Stimulated activated CD4-positive, alpha-beta T cell treated with anti-CD3 and anti-CD28 coated beads, Interleukin-1b, Interleukin-23, amount 100 ng/mL, for 24 hours (primary cell): ENCODE measurements around the gene PTPRJ.

Experiments used
- DNase-seq, 4 experiments: peaks; one replicate each; pipeline ENCODE4 v3.0.0-alpha.2; 2020; ENCODE audit warnings: low read depth in 4 of 4, low spot score in 1 of 4

Gene PTPRJ

GRCh38 chr11:48062649-48063048 lies 82.3 kb downstream of the PTPRJ start:
- no peak for DNase-seq

- no peak for DNase-seq
These were observed 83.1 kb downstream of the PTPRJ start for GRCh38 chr11:48063424-48063978.

GRCh38 chr11:48064306-48064705 lies 83.9 kb downstream of the PTPRJ start:
- no peak for DNase-seq

- no peak for DNase-seq
These were observed 86.8 kb downstream of the PTPRJ start for GRCh38 chr11:48066881-48067800.

GRCh38 chr11:48073031-48073861 lies 92.9 kb downstream of the PTPRJ start:
- DNase-seq, result no peak

- no peak for DNase-seq
These were observed 94.2 kb downstream of the PTPRJ start for GRCh38 chr11:48074425-48075181.

- DNase-seq, result no peak
These were observed 95.3 kb downstream of the PTPRJ start for GRCh38 chr11:48075637-48076036.

GRCh38 chr11:48077251-48077650 lies 96.9 kb downstream of the PTPRJ start:
- no peak for DNase-seq

- DNase-seq, result no peak
These were observed 98.3 kb downstream of the PTPRJ start for GRCh38 chr11:48078689-48079088.

- no peak for DNase-seq
These were observed 99.2 kb downstream of the PTPRJ start for GRCh38 chr11:48079596-48079995.

GRCh38 chr11:48080301-48080861 lies 100.0 kb downstream of the PTPRJ start:
- DNase-seq, result no peak

GRCh38 chr11:48081151-48082010 lies 101.0 kb downstream of the PTPRJ start:
- no peak for DNase-seq

- DNase-seq, result no peak
These were observed 102.4 kb downstream of the PTPRJ start for GRCh38 chr11:48082771-48083170.

GRCh38 chr11:48083421-48083820 lies 103.1 kb downstream of the PTPRJ start:
- DNase-seq, result no peak

- no peak for DNase-seq
These were observed 105.3 kb downstream of the PTPRJ start for GRCh38 chr11:48085688-48086087.

GRCh38 chr11:48087422-48087821 lies 107.1 kb downstream of the PTPRJ start:
- no peak for DNase-seq

- DNase-seq, result no peak
These were observed 107.8 kb downstream of the PTPRJ start for GRCh38 chr11:48087974-48088681.

GRCh38 chr11:48088682-48089050 lies 108.3 kb downstream of the PTPRJ start:
- no peak for DNase-seq

GRCh38 chr11:48090174-48090573 lies 109.8 kb downstream of the PTPRJ start:
- no peak for DNase-seq
